GM12865 (cell line): ENCODE measurements around the gene TTN.

Source experiments
- DNase-seq: peaks from one replicate; pipeline ENCODE4 v3.0.0; 2010; ENCODE audit warnings: low read depth
- H3K4me3 ChIP-seq: 2 replicates; pipeline ENCODE4 v1.5.1; 2011; ENCODE audit warnings: mild to moderate bottlenecking, low read depth, low read length, control low read depth
- TF ChIP-seq, protein P1 (sequence below): IDR thresholded peaks from 2 replicates; pipeline ENCODE4 v1.5.1; 2011; ENCODE audit warnings: low read length, control low read depth, low read depth, inconsistent platforms; ENCODE audit not compliant: insufficient read depth; ENCODE audit errors: missing control alignments

The TTN gene

DNA sequence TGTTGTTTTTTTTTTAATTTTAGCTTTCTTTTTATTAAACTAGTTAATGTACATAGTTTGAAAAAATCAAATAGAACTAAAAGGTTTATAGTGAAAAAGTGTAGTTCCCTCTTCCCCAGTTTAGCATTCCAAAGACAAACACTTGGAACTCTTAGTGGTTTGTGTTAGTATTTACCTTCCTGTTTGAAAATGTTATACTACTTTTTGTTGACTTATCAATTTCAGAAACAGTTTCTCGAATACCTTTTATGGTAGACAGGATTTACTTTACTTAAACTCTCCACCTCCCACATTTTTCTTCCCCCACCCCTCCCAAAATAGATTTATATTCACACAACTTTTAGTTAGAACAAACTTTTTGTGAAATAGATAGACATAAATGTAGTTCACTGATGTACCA is 300.3 kb downstream of the TTN start:
- TF ChIP-seq, protein P1, sequence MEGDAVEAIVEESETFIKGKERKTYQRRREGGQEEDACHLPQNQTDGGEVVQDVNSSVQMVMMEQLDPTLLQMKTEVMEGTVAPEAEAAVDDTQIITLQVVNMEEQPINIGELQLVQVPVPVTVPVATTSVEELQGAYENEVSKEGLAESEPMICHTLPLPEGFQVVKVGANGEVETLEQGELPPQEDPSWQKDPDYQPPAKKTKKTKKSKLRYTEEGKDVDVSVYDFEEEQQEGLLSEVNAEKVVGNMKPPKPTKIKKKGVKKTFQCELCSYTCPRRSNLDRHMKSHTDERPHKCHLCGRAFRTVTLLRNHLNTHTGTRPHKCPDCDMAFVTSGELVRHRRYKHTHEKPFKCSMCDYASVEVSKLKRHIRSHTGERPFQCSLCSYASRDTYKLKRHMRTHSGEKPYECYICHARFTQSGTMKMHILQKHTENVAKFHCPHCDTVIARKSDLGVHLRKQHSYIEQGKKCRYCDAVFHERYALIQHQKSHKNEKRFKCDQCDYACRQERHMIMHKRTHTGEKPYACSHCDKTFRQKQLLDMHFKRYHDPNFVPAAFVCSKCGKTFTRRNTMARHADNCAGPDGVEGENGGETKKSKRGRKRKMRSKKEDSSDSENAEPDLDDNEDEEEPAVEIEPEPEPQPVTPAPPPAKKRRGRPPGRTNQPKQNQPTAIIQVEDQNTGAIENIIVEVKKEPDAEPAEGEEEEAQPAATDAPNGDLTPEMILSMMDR, result no peak
- H3K4me3 ChIP-seq, result no peak overlapping the region
- DNase-seq, result no peak

DNA sequence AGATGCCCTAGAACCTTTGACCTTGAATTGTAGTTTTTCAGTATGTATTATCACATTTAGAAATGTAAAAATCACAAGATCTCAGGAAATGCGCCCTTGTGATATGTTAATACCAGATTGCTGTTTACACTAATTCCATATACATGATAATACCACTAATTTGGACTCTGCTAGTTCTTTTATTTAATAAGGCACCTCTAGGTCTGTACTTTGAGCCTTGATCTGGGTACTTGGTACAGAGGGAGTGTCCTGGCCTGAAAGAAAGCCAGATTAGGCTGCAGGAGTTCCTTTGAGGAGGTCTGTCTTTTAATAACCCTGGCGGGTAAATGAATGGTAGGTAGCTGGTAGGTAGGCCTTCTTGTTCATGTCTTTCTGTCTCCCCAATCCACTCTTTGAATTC is 300.7 kb downstream of the TTN start:
- no peak for DNase-seq
- TF ChIP-seq, protein P1, result no peak
- H3K4me3 ChIP-seq, result no peak overlapping the region

DNA sequence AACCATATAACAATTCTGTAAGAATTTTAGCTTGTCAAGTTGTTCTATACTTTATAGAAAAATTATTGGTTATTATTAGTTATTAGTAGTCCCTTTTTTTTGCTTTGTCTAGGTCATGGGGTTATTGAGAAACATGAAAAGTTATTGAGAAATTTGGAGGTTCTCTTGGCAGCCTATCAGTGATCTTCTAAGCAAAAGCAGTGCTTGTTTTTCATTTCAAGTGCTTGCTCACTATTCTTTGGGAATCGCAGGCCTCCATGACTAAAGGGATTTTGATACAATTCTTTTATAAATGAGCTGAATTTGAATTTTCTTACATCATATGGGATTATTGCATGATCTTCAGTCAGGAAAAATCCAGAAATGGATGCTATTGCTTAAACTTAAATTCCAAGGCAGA is 301.1 kb downstream of the TTN start:
- TF ChIP-seq, protein P1, result no peak
- DNase-seq, result no peak
- no peak overlapping the region for H3K4me3 ChIP-seq

DNA sequence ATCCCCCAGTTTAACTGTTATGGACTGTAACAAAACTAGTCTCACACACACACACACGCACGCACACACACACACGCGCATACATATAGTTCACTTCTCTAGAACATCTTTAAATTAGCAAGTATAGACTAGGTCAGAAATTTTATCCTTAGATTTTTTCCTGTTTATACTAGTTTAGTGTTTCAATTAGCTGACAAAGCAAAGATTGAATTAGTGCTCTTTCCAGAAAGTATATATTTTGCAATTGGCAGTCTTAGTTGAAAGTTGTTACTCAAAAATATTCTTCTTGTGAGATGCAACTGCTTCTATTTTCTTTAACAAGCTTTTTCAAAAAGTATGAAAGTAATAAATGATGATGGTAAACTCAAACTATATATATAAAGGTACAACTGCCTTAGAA is 304.5 kb downstream of the TTN start:
- no peak for DNase-seq
- TF ChIP-seq, protein P1, result no peak
- no peak overlapping the region for H3K4me3 ChIP-seq

DNA sequence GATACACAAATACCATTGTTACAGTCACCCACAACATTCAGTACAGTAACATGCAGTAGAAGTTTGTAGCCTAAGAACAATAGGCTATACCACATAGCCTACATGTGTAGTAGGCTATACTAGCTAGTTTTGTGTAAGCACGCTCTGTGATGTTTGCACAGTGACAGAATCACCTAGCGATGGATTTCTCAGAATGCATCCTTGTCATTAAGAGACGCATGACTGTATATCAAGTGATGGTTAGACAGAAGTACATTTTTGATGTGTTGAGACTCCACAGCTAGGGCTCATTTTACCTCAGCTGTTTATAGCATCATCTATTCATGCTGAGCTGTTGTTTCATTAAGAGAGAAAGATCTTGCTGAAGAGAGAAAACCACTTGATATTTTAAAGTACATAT is 307.6 kb downstream of the TTN start:
- DNase-seq, result no peak
- TF ChIP-seq, protein P1, result no peak
- no peak overlapping the region for H3K4me3 ChIP-seq

DNA sequence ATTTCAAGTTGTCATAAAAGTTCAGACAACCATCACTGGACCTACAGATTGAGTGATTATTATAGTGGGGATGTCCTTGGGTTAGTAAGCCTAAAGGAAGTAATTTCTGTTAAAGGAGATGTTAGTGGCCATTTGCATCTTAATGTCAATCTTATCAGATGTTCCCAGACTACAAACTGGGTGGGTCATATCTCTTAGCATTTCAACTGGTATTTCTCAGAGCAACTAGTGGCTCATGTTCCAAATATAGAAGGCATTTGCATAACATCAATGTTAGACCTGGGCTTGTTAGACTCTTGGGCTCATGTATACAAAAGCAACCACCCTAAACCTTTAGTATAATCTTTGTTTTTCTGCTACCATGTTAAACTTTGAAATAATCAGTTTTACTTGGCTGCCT is 309.1 kb downstream of the TTN start:
- TF ChIP-seq, protein P1, result no peak
- H3K4me3 ChIP-seq, result no peak overlapping the region
- DNase-seq, result no peak

DNA sequence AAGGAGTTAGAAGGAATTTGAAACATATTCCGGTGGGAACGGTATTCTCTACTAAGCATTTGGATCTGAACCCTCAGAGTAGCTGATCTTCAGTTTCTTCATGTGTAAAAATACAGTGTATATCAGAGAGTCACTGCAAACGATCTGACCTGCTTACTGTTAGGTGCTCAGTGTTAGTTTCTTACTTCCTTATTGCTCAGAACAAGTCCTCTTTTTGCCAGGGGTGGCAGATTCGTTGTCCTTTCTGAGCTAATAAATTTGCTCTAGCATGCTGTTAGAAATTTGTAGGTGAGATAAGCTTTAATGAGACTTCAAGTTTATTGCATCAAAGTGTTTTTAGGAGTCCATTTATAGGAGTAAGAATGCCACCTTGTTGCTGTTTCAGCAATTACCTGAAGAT is 311.2 kb downstream of the TTN start:
- H3K4me3 ChIP-seq, result no peak overlapping the region
- no peak for DNase-seq
- TF ChIP-seq, protein P1, result no peak
